DMS114 treated with DMSO at 0.1 percent for 48 hours (cell line): Measurements from ENCODE around the gene CHST2.
"Not testable (repeated sequence)": the region's sequence is repeated elsewhere in the genome, so short reads cannot be mapped to it uniquely, and the experiment has no call there.

Source experiments
- DNase-seq: peaks from one replicate; lab custom pipeline; 2025; ENCODE audit not compliant: unreplicated experiment; lab: John Stamatoyannopoulos, UW

Gene CHST2, protein sequence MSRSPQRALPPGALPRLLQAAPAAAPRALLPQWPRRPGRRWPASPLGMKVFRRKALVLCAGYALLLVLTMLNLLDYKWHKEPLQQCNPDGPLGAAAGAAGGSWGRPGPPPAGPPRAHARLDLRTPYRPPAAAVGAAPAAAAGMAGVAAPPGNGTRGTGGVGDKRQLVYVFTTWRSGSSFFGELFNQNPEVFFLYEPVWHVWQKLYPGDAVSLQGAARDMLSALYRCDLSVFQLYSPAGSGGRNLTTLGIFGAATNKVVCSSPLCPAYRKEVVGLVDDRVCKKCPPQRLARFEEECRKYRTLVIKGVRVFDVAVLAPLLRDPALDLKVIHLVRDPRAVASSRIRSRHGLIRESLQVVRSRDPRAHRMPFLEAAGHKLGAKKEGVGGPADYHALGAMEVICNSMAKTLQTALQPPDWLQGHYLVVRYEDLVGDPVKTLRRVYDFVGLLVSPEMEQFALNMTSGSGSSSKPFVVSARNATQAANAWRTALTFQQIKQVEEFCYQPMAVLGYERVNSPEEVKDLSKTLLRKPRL

DNA sequence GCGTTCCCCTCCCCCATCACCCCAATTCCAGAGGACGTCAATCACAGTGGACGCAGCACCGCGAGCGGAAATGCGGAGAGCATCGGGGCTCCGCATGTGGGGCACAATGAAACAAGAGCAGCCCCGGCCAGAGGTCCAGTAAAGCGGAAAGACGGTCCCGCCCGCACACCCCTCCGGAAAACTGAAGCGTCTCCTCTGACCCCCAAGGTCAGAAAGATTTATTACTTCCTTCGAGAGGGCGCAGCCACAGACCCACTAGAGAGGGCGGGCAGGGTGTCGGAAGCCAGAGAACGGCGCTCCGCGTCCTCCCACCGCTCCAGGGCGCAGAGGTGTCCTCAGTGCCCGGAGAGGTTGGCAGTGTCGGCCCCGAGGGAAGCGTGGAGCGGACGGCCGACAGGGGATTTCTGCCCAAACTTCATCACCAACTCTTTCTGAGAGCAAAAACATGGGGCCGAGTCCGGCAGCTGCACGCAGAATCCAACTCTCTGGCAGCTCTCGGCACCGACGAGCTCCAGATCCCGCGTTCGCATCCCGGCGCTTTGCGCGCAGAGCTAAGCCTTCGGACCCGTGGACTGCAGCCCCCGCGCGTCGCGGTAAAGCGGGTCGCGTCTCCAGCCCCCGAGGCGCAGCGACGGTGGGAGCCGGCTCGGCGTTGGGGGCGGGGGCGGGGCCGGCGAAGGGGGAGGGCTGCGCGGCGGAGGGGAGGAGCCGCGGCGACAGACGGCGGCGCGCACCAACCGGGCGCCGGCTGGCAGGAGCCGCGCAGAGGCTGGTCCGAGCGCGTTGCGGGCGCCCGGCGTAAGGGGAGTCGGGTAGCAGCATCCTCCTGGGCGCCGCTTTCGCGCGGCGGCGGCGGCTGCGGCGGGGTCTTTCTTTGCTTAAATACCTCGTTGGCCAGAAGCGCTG is at the start of gene CHST2:
Gene CHST2 (plus strand): TSS at position 763 of the 906 bp plus-strand sequence. CDS start 1,046 bp downstream, outside the sequence.
- peak; percentile 43 for DNase-seq

DNA sequence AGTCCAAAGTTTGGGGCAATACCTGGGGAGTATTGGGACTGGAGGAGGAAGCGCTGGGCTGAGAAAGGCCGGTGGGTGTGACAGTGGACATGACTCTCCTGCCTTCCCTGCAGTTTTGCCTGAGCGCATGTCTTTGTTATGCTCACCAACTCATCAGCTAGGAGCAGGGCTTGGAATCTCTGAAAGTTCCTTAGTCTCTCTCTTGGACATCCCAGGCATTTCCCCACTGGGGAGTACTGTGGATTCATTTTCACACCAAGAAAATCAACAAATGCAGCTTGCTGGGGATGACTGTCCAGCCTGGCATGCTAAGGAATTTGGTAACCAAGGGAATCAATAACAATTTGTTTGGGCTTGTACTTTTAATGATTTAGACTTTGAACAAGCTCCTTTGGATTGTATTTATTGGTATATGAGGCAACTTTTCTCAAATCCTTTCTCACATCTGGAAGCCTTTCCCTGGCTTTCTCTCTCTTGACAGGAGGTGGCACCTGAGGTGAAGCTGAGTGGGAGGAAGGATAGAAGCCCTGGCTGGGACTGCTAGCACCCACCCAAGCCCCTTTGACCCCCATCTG is 48.5 kb upstream of the CHST2 start:
- DNase-seq = no peak

DNA sequence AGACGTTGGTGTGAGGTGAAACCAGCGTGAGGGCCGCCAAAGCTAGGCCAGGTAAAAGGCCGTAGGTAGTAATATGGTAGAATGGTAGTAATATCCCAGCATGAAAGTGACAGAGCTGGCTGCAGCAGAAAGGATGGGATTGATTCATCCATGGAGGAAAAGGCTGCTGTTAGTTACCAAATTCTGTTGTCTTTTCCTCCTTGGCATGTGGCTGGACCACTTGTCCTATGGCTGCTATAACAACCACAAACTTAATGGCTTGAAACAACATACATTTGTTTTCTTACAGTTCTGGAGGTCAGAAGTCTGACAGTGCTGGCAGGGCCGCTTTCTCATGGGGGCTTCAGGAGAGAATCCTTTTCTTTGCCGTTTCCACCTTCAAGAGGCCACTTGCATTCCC is 47.8 kb upstream of the CHST2 start:
- no peak for DNase-seq

DNA sequence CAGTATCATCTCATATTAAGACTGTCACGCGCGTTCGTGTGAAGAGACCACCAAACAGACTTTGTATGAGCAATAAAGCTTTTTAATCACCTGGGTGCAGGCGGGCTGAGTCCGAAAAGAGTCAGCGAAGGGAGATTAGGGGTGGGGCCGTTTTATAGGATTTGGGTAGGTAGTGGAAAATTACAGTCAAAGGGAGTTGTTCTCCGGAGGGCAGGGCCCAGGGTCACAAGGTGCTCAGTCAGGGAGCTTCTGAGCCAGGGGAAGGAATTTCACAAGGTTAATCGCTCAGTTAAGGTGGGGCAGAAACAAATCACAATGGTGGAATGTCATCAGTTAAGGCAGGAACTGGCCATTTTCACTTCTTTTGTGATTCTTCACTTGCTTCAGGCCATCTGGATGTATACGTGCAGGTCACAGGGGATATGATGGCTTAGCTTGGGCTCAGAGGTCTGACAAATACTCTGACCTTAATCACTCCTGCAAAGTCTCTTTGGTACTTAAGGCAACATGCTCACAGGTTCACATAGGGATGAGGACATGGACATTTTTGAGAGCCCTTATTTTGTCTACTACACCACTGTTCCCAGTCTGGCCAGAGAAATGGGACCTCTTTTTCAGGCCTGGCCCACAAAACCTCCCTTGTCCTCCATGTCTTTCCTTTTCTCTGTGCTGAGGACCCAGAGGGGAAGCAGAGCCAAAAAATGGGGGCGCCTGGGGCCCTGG is 47.1 kb upstream of the CHST2 start:
- DNase-seq = not testable (repeated sequence)

DNA sequence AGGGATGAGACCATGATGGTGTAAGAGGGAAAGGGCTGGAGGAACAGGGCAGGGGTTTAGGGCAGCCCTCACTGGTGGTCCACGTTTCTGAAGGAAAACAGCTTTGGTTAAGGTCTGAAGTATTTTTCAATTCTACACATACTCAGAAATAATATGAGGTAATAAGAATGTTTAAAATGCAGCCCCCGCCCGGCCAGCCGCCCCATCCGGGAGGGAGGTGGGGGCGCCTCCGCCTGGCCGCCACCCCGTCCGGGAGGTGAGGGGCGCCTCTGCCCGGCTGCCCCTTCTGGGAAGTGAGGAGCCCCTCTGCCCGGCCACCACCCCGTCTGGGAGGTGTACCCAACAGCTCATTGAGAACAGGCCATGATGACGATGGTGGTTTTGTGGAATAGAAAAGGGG is 46.0 kb upstream of the CHST2 start:
- not testable (repeated sequence) for DNase-seq

DNA sequence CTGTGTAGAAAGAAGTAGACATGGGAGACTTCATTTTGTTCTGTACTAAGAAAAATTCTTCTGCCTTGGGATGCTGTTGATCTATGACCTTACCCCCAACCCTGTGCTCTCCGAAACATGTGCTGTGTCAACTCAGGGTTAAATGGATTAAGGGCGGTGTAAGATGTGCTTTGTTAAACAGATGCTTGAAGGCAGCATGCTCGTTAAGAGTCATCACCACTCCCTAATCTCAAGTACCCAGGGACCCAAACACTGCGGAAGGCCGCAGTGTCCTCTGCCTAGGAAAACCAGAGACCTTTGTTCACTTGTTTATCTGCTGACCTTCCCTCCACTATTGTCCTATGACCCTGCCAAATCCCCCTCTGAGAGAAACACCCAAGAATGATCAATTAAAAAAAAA is 45.6 kb upstream of the CHST2 start:
- not testable (repeated sequence) for DNase-seq

DNA sequence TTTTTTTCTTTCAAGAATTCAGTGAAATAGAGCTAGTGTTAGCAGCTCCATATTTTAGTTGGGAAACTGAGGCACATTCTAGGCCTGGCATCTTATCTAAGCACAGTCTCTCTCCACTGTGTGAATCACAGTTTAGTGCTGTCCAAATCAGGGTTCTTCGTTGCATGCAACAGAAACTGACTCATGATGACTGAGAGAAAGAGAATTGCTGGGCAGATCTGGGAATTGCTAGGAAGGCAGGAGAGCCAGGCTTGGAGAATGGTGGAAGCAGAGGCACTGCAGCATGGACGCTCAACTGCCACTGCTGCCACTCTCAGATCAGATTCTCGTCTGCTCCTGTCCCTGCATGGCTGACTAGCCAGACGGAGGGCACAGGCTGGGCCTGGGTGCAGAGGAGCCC is 40.7 kb upstream of the CHST2 start:
- no peak for DNase-seq

DNA sequence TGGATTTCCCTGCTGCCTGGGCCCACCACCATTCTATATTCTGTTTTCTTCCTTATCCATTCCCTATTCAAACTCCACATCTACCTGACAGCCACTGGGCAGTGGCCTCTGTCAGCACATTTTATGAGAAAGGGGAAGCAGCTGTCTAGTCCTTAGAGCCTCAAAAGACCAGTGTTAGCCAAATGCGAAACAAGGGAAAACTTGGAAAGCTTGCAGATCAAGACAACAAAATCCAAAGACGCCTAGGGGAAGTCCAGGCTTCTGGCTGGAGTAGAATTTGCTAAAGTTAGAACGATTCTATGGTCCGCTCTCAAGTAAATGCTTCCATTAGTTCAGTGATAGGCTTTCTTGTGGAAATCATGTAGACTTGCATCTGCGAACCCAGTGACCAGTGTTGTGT is 39.4 kb upstream of the CHST2 start:
- no peak for DNase-seq

DNA sequence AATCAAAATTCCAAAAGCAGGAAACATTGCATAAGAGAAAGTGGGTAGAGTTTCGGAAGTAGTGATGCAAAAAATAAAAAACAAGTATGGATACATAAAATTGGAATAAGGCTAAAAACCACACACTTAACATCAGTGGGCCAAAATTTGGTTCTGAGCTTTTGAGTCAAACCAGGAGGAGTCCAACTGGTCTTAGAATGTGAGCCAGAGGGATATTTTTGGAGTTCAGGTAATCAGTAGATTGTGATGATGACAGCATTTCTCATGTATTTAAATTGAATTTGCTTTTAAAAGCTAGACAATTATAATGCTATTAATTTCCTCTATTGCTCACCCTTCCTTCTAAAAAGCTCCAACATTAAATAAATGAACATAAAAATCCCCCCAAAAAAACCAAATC is 38.2 kb upstream of the CHST2 start:
- no peak for DNase-seq

DNA sequence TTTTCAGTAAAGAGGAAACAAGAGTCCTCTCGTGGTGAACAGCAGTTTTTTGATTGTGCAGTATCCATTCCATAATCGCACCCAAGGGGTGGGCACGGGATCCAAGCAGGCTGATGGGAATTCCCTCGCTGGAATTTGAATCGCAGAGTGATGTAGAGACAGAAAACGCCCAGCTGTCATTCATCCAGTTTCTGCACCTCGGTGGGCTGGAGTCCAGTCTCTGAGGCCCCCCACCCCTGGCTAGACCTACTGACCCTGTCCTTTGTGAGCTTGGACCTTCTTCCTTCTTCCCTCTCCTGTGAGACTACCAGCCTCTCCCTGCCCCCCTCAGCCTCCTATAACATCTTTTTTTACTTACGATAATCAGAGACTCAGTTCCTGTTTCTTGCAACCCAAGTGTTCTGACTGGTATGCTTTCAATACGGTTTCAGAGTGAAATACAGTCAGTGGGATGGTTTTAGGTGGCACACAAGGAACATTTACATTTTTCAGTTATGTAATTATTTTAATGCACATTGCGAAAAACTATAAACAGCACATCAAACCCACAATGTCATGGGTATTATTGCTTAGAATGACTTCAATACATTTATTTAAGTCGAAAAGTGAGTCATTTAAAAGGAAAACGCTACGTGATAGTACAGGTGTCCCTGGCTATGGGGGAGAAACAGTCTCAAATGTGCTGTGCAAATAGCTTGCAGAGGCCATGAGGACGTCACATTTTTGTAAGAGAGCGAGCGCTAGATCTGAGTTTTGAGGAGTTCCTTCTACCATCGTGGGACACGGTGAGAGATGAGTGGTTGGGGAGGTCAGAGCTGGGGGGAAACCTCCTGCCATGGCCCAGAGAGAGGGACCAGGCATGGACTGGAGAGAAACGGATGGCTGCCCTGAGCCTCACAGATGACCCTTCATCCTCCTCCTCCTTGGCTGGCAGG is 37.5 kb upstream of the CHST2 start:
- no peak for DNase-seq

DNA sequence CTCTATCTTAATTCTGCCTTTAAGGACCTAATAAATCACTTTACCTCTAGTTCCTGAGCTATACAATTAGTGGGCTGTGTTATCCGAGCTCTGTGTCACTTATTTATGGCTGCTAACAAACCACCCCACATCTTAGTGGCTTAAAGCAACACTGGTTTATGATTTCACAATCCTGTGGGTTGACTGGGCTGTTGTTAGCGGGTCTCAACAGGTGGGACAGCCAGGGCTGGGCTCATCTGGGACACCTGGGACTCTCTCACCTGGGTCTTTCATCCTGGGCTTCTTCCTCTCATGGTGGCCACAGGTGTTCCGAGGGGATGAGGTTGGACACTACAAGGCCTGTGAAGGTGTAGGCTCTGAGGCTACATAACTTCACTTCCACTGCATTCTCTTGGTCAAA is 35.8 kb upstream of the CHST2 start:
- no peak for DNase-seq

DNA sequence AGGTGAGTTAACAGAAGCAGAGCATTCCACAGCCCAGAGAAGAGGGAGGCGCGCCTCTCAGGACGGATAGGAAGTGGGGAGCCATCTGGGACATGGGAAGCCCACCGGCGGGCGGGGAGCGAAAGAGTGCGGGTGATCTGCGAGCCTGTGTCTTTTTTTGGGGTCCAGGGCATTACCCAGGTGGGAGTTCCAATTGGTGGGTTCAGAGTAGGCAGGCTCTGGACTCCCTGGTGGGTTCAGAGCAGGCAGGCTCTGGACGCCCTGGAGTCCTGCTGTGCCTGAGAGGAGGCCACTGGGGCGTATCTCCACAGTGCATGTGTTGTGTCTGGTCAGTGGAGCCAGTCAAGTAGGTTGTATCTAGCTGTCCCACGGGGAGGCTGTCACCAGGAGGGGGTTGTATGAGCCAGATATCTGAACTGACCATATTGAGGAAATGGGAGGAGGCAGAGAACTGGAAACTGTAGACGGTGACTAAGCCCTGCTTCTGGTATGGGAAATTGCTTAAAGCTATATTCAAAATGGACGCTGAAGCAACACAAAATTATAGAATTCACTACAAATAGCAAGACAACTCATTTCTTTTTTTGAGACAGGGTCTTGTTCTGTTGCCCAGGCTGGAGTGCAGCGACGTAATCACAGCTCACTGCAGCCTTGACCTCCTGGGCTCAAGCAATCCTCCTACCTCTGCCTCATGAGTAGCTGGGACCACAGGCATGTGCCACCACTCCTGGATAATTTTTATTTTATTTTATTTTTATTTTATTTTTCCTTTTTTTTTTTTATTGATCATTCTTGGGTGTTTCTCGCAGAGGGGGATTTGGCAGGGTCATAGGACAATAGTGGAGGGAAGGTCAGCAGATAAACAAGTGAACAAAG is 34.5 kb upstream of the CHST2 start:
- no peak for DNase-seq

DNA sequence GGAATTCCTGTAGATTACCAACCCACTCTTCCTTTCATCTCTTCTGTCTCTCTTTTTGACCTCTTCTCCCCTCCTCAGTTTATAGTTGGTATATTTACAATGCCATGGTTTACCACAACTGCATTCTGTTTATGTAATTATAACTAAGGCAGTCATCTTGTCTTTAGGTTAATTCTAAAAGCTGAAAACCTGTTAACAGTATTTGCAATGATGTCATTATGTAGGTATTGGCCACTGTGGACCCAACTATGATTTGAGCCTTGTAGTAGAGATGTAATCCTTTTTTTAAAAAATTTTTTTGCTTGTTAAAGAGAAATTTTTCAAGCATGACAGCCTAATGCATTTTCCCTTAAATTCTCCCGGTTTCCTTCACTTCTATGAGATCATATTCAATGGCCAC is 30.7 kb upstream of the CHST2 start:
- no peak for DNase-seq

DNA sequence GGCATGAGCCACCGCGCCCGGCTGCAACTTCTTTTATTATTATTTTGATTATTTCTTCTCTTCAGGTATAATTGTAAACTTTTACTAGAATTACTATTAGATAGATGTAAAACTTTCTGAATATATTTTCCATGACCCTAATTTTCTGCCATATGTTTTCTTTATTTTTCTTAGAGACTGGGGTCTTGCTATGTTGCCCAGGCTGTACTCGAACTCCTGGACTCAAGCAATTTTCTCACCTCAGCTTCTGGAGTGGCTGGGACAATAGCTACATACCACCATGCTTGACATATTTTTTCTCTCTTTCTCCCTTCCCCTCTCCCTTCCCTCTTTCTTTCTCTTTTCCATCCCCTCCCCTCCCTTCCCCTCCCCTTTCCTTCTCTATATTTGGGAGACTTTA is 29.6 kb upstream of the CHST2 start:
- no peak for DNase-seq

DNA sequence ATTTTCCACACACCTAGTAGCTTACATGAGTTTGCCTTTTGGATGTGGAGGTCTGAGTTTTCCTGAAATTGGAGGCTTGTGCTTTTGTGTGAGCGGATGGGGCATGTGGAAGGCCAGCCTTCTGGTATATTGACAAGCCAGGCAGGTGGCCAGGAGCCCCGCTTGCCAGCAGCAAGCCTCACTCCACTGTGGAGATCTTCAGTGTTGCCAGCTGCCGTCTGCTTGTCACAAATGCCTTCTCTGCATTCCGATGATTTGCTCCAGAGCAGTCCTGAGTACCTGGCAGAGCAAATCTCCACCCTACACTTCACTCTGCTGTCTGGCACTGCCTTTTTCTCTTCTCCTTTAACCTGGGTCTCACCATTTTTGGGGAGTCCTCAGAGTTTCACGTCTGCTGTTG is 29.1 kb upstream of the CHST2 start:
- no peak for DNase-seq

DNA sequence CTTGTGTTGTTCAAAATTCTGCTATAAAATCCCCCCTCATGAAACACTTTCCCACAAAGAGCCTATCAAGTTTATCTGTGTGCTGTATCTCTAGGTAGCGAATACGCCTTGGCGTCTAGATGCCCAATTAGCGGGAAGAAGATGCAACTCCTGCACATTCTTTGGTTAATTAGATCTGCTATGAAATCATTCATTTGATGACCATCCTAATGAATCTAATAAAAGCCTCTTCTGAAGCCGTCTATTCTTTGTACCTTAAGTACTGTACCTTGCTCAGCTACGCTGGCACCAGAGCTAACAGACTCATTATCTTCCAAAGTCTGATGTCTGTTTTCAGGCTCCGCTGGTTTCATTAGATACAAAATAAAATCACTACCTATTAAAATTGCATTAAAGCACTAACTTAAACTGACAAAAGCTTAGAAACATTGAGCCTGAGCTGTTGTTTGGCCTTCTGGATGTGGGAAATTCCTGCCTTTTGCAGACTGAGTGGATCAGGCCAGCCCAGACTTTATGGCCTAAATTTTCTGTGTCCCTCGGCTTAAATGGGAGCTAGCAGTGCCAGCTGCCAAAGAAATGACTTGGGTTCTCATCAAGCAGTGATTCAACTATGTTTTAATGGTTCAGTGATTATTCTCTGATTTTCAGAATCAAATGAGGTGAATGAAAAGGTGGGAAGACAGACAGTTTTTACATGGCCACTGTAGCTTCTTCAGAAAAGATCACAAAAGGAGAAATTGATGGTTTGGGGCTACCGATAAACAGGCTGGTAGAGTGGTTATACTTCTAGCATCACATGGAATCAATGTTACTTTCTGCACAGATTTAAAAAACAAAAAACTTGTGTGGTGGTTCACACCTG is 28.4 kb upstream of the CHST2 start:
- DNase-seq = no peak

DNA sequence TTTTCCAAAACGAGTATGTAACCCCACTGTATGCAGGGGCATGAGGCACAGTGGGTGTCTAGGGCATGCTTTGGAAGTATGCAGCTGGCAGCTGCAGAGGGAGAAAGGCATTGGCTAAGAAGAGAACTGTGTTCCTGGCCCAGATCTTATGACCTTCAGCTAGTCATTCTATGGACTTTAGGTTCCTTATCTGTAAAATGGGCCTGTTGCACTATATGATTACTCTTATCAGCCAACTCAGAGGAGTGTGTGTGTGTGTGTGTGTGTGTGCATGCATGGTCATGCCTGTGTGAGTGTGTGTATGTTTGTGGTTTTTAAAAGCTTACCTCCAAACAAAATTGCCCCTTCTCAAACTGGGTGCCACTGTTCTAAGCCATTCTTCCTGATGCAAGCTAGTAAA is 27.4 kb upstream of the CHST2 start:
- DNase-seq = no peak

DNA sequence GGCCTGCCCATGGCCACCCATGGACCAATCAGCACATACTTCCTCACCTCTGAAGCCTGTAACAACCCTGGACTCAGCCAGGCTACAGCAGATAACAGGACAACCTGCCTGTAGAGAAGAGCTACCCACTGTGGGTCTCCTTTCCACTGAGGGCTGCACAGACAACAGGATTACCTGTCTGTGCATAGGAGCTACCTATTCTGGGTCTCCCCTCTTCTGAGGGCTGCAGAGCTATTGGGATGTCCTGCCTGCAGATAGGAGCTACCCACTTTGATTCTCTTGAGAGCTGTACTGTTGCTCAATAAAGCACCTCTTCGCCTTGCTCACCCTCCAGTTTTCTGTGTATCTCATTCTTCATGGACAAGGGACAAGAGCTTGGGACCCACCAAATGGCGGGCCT is 23.8 kb upstream of the CHST2 start:
- no peak for DNase-seq
